ENCODE measurements around the gene CFB.
"Not testable (repeated sequence)": the region's sequence is repeated elsewhere in the genome, so short reads cannot be mapped to it uniquely, and the experiment has no call there.

The CFB gene

DNA sequence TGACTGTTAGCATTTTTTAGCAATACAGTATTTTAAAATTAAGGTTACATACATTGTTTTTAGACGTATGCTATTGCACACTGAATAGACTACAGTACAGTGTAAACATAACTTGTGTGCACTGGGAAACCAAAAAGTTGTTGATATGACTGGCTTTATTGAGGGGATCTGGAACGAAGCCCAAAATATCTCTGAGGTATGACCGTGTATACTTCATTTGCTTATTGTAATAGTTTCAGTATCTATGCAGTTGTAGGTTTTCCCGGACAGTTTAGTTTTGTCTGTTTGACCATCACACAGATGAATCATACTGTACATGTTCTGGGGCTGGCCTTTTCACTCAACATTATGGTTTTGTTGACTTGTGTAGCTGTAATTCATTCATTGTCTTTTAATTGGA, 37.1 kb upstream of the CFB start:
- Histone ChIP-seq H3K79me2 (ENCODE audit: insufficient read depth, low read length) (no peaks in the 10 kb centered on the region), H3K36me3 (ENCODE audit: insufficient read depth, low read length) (no peaks in the 10 kb centered on the region), H3K9me2 (replicated peaks; ENCODE audit: low read depth, low read length) (no peaks in the 10 kb centered on the region), H3F3A (ENCODE audit: low read depth) (no peaks in the 10 kb centered on the region; the same call in 1 of the 2 replicates), H3K27me3 (ENCODE audit: insufficient read depth, low read length, poor library complexity, severe bottlenecking) (no peaks in the 10 kb centered on the region), H3K9ac (ENCODE audit: low read depth, low read length, poor library complexity, severe bottlenecking) (no peak overlapping the region), H3K9me3 (ENCODE audit: insufficient read depth, low read depth, low read length) (no peaks in the 10 kb centered on the region), H2AFZ (ENCODE audit: low read length) (no peak overlapping the region), H3K4me3 (ENCODE audit: low read length, poor library complexity, severe bottlenecking) (no peak overlapping the region), H3K4me1 (ENCODE audit: insufficient read depth, low read length, poor library complexity, severe bottlenecking) (no peaks in the 10 kb centered on the region), H3K4me2 (ENCODE audit: low read depth, low read length, poor library complexity, severe bottlenecking) (no peak overlapping the region), H4K20me1 (ENCODE audit: insufficient read depth, low read length, poor library complexity, severe bottlenecking) (no peaks in the 10 kb centered on the region)
- TF ChIP-seq EZH2phosphoT487 (IDR thresholded peaks at IDR 0.05; ENCODE audit: borderline replicate concordance) = no peak
- TF ChIP-seq, protein P1, sequence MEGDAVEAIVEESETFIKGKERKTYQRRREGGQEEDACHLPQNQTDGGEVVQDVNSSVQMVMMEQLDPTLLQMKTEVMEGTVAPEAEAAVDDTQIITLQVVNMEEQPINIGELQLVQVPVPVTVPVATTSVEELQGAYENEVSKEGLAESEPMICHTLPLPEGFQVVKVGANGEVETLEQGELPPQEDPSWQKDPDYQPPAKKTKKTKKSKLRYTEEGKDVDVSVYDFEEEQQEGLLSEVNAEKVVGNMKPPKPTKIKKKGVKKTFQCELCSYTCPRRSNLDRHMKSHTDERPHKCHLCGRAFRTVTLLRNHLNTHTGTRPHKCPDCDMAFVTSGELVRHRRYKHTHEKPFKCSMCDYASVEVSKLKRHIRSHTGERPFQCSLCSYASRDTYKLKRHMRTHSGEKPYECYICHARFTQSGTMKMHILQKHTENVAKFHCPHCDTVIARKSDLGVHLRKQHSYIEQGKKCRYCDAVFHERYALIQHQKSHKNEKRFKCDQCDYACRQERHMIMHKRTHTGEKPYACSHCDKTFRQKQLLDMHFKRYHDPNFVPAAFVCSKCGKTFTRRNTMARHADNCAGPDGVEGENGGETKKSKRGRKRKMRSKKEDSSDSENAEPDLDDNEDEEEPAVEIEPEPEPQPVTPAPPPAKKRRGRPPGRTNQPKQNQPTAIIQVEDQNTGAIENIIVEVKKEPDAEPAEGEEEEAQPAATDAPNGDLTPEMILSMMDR (conservative IDR thresholded peaks at IDR 0.05; ENCODE audit: low read length) = no peak

DNA sequence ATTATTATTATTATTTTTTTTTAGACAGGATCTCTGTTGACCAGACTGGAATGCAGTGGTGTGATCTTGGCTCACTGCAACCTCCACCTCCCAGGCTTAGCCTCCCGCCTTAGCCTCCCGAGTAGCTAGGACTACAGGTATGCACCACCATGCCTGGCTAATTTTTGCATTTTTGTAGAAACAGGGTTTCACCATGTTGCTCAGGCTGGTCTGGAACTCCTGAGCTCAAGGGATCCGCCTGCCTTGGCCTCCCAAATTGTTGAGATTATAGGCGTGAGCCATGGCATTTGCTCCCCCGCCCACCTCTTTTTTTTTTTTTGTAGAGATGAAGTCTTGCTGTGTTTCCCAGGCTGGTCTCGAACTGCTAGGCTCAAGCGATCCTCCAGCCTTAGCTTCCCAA, 36.6 kb upstream of the CFB start:
- H3K9ac ChIP-seq (ENCODE audit: low read depth, low read length, poor library complexity, severe bottlenecking); H3K36me3 ChIP-seq (ENCODE audit: insufficient read depth, low read length); H3K4me3 ChIP-seq (ENCODE audit: low read length, poor library complexity, severe bottlenecking); H3K79me2 ChIP-seq (ENCODE audit: insufficient read depth, low read length); H3F3A ChIP-seq (ENCODE audit: low read depth); H3K9me2 ChIP-seq (replicated peaks; ENCODE audit: low read depth, low read length); H3K4me1 ChIP-seq (ENCODE audit: insufficient read depth, low read length, poor library complexity, severe bottlenecking); H2AFZ ChIP-seq (ENCODE audit: low read length); H3K9me3 ChIP-seq (ENCODE audit: insufficient read depth, low read depth, low read length); H3K4me2 ChIP-seq (ENCODE audit: low read depth, low read length, poor library complexity, severe bottlenecking); H4K20me1 ChIP-seq (ENCODE audit: insufficient read depth, low read length, poor library complexity, severe bottlenecking); H3K27me3 ChIP-seq (ENCODE audit: insufficient read depth, low read length, poor library complexity, severe bottlenecking): not testable (repeated sequence)

DNA sequence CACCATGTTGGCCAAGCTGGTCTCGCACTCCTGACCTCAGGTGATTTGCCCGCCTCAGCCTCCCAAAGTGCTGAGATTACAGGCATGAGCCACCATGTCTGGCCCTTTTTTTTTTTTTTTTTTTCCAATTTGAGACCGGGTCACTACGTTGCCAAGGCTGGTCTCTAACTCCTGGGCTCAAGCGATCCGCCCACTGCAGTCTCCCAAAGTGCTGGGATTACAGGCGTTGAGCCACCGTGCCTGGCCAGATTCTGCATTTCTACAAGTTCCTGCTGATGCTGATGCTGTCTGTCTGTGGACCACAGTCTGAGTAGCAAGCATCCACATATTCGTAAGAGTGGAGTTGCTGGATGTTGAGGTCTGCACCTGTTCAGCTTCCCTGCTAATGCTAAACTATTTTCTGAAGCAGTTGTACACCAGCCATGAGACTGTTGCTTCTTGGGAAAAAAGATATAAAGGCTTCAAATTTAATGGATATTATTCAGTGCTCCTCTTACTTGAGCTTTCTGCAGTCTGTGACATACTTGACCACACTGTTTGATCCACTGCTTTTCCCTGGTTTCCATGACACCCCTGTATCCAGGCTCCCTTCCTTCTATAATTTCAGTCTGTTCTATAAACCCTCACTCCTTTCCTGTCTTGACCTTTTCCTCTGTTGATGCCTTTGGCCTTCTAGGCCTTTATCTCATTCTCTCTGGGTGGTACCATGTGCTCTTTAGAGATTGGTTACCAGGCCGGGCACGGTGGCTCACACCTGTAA, 33.9 kb upstream of the CFB start:
- H3F3A ChIP-seq (ENCODE audit: low read depth) = no peaks in the 10 kb centered on the region; the same call in 1 of the 2 replicates
- H3K4me1 ChIP-seq (ENCODE audit: insufficient read depth, low read length, poor library complexity, severe bottlenecking) = no peaks in the 10 kb centered on the region
- H4K20me1 ChIP-seq (ENCODE audit: insufficient read depth, low read length, poor library complexity, severe bottlenecking) = no peaks in the 10 kb centered on the region
- H3K9me3 ChIP-seq (ENCODE audit: insufficient read depth, low read depth, low read length) = no peaks in the 10 kb centered on the region
- H2AFZ ChIP-seq (ENCODE audit: low read length) = no peak overlapping the region
- no peaks in the 10 kb centered on the region for H3K79me2 ChIP-seq (ENCODE audit: insufficient read depth, low read length)
- H3K4me2 ChIP-seq (ENCODE audit: low read depth, low read length, poor library complexity, severe bottlenecking) = no peak overlapping the region
- no peaks in the 10 kb centered on the region for H3K36me3 ChIP-seq (ENCODE audit: insufficient read depth, low read length)
- H3K27me3 ChIP-seq (ENCODE audit: insufficient read depth, low read length, poor library complexity, severe bottlenecking) = no peaks in the 10 kb centered on the region
- H3K9ac ChIP-seq (ENCODE audit: low read depth, low read length, poor library complexity, severe bottlenecking) = no peak overlapping the region
- H3K4me3 ChIP-seq (ENCODE audit: low read length, poor library complexity, severe bottlenecking) = no peak overlapping the region
- H3K9me2 ChIP-seq (replicated peaks; ENCODE audit: low read depth, low read length) = no peaks in the 10 kb centered on the region
- TF ChIP-seq, protein P1 (conservative IDR thresholded peaks at IDR 0.05; ENCODE audit: low read length) = no peak
- no peak for TF ChIP-seq EZH2phosphoT487 (IDR thresholded peaks at IDR 0.05; ENCODE audit: borderline replicate concordance)

DNA sequence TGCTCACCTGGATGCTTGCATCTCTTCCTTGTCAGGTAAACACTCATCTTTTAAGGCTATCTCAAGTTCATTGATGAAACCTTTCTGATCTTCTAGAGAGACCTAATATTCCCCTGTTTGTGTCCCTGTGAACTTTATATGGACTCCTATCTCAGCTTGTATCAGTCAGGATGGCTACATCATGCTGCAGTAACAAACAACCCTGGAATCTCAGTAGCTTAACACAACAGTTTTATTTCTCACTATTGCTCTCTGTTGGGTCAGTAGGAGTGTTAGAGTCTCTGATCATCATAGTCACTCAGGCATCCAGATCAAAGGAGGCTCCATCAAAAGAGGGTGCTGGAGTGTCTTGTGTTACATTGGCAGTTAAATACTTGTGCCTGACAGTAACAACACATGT, 30.5 kb upstream of the CFB start:
- H3K27me3 ChIP-seq (ENCODE audit: insufficient read depth, low read length, poor library complexity, severe bottlenecking) = no peaks in the 10 kb centered on the region
- no peak overlapping the region for H2AFZ ChIP-seq (ENCODE audit: low read length)
- H3K4me1 ChIP-seq (ENCODE audit: insufficient read depth, low read length, poor library complexity, severe bottlenecking) = no peaks in the 10 kb centered on the region
- H4K20me1 ChIP-seq (ENCODE audit: insufficient read depth, low read length, poor library complexity, severe bottlenecking) = no peaks in the 10 kb centered on the region
- H3K9ac ChIP-seq (ENCODE audit: low read depth, low read length, poor library complexity, severe bottlenecking) = no peak overlapping the region
- H3F3A ChIP-seq (ENCODE audit: low read depth) = no peaks in the 10 kb centered on the region
- no peaks in the 10 kb centered on the region for H3K9me2 ChIP-seq (replicated peaks; ENCODE audit: low read depth, low read length)
- no peaks in the 10 kb centered on the region for H3K9me3 ChIP-seq (ENCODE audit: insufficient read depth, low read depth, low read length)
- TF ChIP-seq, protein P1 (conservative IDR thresholded peaks at IDR 0.05; ENCODE audit: low read length) = no peak; the same call in 1 of the 2 replicates
- TF ChIP-seq EZH2phosphoT487 (IDR thresholded peaks at IDR 0.05; ENCODE audit: borderline replicate concordance) = no peak
- no peaks in the 10 kb centered on the region for H3K36me3 ChIP-seq (ENCODE audit: insufficient read depth, low read length)
- no peak overlapping the region for H3K4me3 ChIP-seq (ENCODE audit: low read length, poor library complexity, severe bottlenecking)
- no peaks in the 10 kb centered on the region for H3K79me2 ChIP-seq (ENCODE audit: insufficient read depth, low read length)
- H3K4me2 ChIP-seq (ENCODE audit: low read depth, low read length, poor library complexity, severe bottlenecking) = no peak overlapping the region

All from Loucy (cell line).